ENCODE data around the gene ATP10B. TPM values are rescaled to one million over a fixed set of nuclear protein-coding genes. Genes with fewer than 3 reads are reported as not detected.

ATP10B gene
- total RNA-seq, 1 donor: under 0.01 TPM

GRCh38 chr5:160792732-160793529 is 59.1 kb downstream of the ATP10B start:
- H3K4me3 ChIP-seq (ENCODE audit: low read length): no peak overlapping the region

GRCh38 chr5:160792281-160792680 is 59.7 kb downstream of the ATP10B start:
- no peaks in the 10 kb centered on the region for H3K9me3 ChIP-seq (ENCODE audit: low read depth, low read length)

More at GRCh38 chr5:160792732-160793529, 59.1 kb downstream of the ATP10B start:
- Histone ChIP-seq H3K9me3 (ENCODE audit: low read depth, low read length) (no peaks in the 10 kb centered on the region), H3K4me1 (ENCODE audit: insufficient read depth, low read length) (no peaks in the 10 kb centered on the region), H3K27me3 (ENCODE audit: insufficient read depth, low read length) (no peaks in the 10 kb centered on the region)

GRCh38 chr5:160789219-160789859 is 62.7 kb downstream of the ATP10B start:
- no peaks in the 10 kb centered on the region for H3K9me3 ChIP-seq (ENCODE audit: low read depth, low read length)
- no peaks in the 10 kb centered on the region for H3K4me1 ChIP-seq (ENCODE audit: insufficient read depth, low read length)
- no peak overlapping the region for H3K4me3 ChIP-seq (ENCODE audit: low read length)
- no peaks in the 10 kb centered on the region for H3K27me3 ChIP-seq (ENCODE audit: insufficient read depth, low read length)

More at GRCh38 chr5:160792281-160792680, 59.7 kb downstream of the ATP10B start:
- H3K4me1 ChIP-seq (ENCODE audit: insufficient read depth, low read length): no peaks in the 10 kb centered on the region
- no peaks in the 10 kb centered on the region for H3K27me3 ChIP-seq (ENCODE audit: insufficient read depth, low read length)
- no peak overlapping the region for H3K4me3 ChIP-seq (ENCODE audit: low read length)

GRCh38 chr5:160788102-160788660 is 63.8 kb downstream of the ATP10B start:
- Histone ChIP-seq H3K27me3 (ENCODE audit: insufficient read depth, low read length) (no peaks in the 10 kb centered on the region), H3K9me3 (ENCODE audit: low read depth, low read length) (no peaks in the 10 kb centered on the region), H3K4me1 (ENCODE audit: insufficient read depth, low read length) (no peaks in the 10 kb centered on the region), H3K4me3 (ENCODE audit: low read length) (no peak overlapping the region)

- Histone ChIP-seq H3K4me3 (ENCODE audit: low read length) (no peak overlapping the region), H3K27me3 (ENCODE audit: insufficient read depth, low read length) (no peaks in the 10 kb centered on the region), H3K4me1 (ENCODE audit: insufficient read depth, low read length) (no peaks in the 10 kb centered on the region), H3K9me3 (ENCODE audit: low read depth, low read length) (no peaks in the 10 kb centered on the region)
Observed at GRCh38 chr5:160787240-160787639, 64.8 kb downstream of the ATP10B start.

- Histone ChIP-seq H3K27me3 (ENCODE audit: insufficient read depth, low read length) (no peaks in the 10 kb centered on the region), H3K9me3 (ENCODE audit: low read depth, low read length) (no peaks in the 10 kb centered on the region), H3K4me3 (ENCODE audit: low read length) (no peak overlapping the region), H3K4me1 (ENCODE audit: insufficient read depth, low read length) (no peaks in the 10 kb centered on the region)
Observed at GRCh38 chr5:160774666-160775315, 77.2 kb downstream of the ATP10B start.

- no peaks in the 10 kb centered on the region for H3K9me3 ChIP-seq (ENCODE audit: low read depth, low read length)
- no peak overlapping the region for H3K4me3 ChIP-seq (ENCODE audit: low read length)
- H3K4me1 ChIP-seq (ENCODE audit: insufficient read depth, low read length): no peaks in the 10 kb centered on the region
- H3K27me3 ChIP-seq (ENCODE audit: insufficient read depth, low read length): no peaks in the 10 kb centered on the region
Observed at GRCh38 chr5:160773646-160774410, 78.2 kb downstream of the ATP10B start.

GRCh38 chr5:160772854-160773253 is 79.2 kb downstream of the ATP10B start:
- Histone ChIP-seq H3K4me3 (ENCODE audit: low read length) (no peak overlapping the region), H3K4me1 (ENCODE audit: insufficient read depth, low read length) (no peaks in the 10 kb centered on the region), H3K9me3 (ENCODE audit: low read depth, low read length) (no peaks in the 10 kb centered on the region), H3K27me3 (ENCODE audit: insufficient read depth, low read length) (no peaks in the 10 kb centered on the region)

GRCh38 chr5:160770718-160771117 is 81.3 kb downstream of the ATP10B start:
- Histone ChIP-seq H3K4me3 (ENCODE audit: low read length) (no peak overlapping the region), H3K4me1 (ENCODE audit: insufficient read depth, low read length) (no peaks in the 10 kb centered on the region), H3K27me3 (ENCODE audit: insufficient read depth, low read length) (no peaks in the 10 kb centered on the region), H3K9me3 (ENCODE audit: low read depth, low read length) (no peaks in the 10 kb centered on the region)

- H3K4me3 ChIP-seq (ENCODE audit: low read length): no peak overlapping the region
- H3K9me3 ChIP-seq (ENCODE audit: low read depth, low read length): no peaks in the 10 kb centered on the region
- H3K4me1 ChIP-seq (ENCODE audit: insufficient read depth, low read length): no peaks in the 10 kb centered on the region
- no peaks in the 10 kb centered on the region for H3K27me3 ChIP-seq (ENCODE audit: insufficient read depth, low read length)
Observed at GRCh38 chr5:160769301-160769700, 82.7 kb downstream of the ATP10B start.

- Histone ChIP-seq H3K27me3 (ENCODE audit: insufficient read depth, low read length) (no peaks in the 10 kb centered on the region), H3K9me3 (ENCODE audit: low read depth, low read length) (no peaks in the 10 kb centered on the region), H3K4me3 (ENCODE audit: low read length) (no peak overlapping the region), H3K4me1 (ENCODE audit: insufficient read depth, low read length) (no peaks in the 10 kb centered on the region)
Observed at GRCh38 chr5:160767062-160767461, 84.9 kb downstream of the ATP10B start.

- Histone ChIP-seq H3K9me3 (ENCODE audit: low read depth, low read length) (no peaks in the 10 kb centered on the region), H3K27me3 (ENCODE audit: insufficient read depth, low read length) (no peaks in the 10 kb centered on the region), H3K4me3 (ENCODE audit: low read length) (no peak overlapping the region), H3K4me1 (ENCODE audit: insufficient read depth, low read length) (no peaks in the 10 kb centered on the region)
Observed at GRCh38 chr5:160760008-160760407, 92.0 kb downstream of the ATP10B start.

GRCh38 chr5:160757194-160757593 is 94.8 kb downstream of the ATP10B start:
- no peaks in the 10 kb centered on the region for H3K9me3 ChIP-seq (ENCODE audit: low read depth, low read length)

GRCh38 chr5:160750938-160751657 is 100.9 kb downstream of the ATP10B start:
- no peaks in the 10 kb centered on the region for H3K9me3 ChIP-seq (ENCODE audit: low read depth, low read length)

More at GRCh38 chr5:160757194-160757593, 94.8 kb downstream of the ATP10B start:
- no peaks in the 10 kb centered on the region for H3K4me1 ChIP-seq (ENCODE audit: insufficient read depth, low read length)
- H3K27me3 ChIP-seq (ENCODE audit: insufficient read depth, low read length): no peaks in the 10 kb centered on the region
- H3K4me3 ChIP-seq (ENCODE audit: low read length): no peak overlapping the region

More at GRCh38 chr5:160750938-160751657, 100.9 kb downstream of the ATP10B start:
- Histone ChIP-seq H3K4me3 (ENCODE audit: low read length) (no peak overlapping the region), H3K4me1 (ENCODE audit: insufficient read depth, low read length) (no peaks in the 10 kb centered on the region), H3K27me3 (ENCODE audit: insufficient read depth, low read length) (no peaks in the 10 kb centered on the region)
